PC-9 (cell line): ENCODE data around the gene TENM4. TPM values are rescaled to one million over a fixed set of nuclear protein-coding genes. Genes with fewer than 3 reads are reported as not detected.

Source experiments
- BruUV-seq: library from RNA; stranded (reverse); fragments of 400-500 nt; replicated peaks from 2 replicates; lab custom pipeline; 2021; lab: Mats Ljungman, UMichigan
- CTCF ChIA-PET: fragments of 300-600 bp; sonication (Branson Sonifier 250); formaldehyde crosslinking; loops from one replicate; lab custom pipeline; 2022; ENCODE audit warnings: antibody characterized with exemption; lab: Charles Lee
- POLR2A ChIA-PET: fragments of 300-600 bp; sonication (Branson Sonifier 250); formaldehyde crosslinking; loops from one replicate; lab custom pipeline; 2022; ENCODE audit warnings: antibody characterized with exemption; ENCODE audit not compliant: unreplicated experiment; lab: Charles Lee
- DNase-seq, 2 experiments: peaks; one replicate each; pipeline versions ENCODE4 v3.0.0 to v3.0.0-alpha.2; 2015 to 2022; ENCODE audit warnings: mixed read lengths in 1 of 2
- H2AFZ ChIP-seq: fragments of 200-600 bp; sonication (generic); 2 replicates; pipeline ENCODE4 v1.8.1; 2017; ENCODE audit warnings: antibody characterized with exemption
- H3F3A ChIP-seq: fragments of 200-600 bp; sonication (generic); 2 replicates; pipeline ENCODE4 v1.8.1; 2017; ENCODE audit warnings: antibody characterized with exemption, mild to moderate bottlenecking, low read depth; ENCODE audit not compliant: insufficient read depth
- H3K27ac ChIP-seq: fragments of 200-600 bp; sonication (generic); 2 replicates; pipeline ENCODE4 v1.6.1; 2016; ENCODE audit warnings: mixed run types
- H3K27me3 ChIP-seq: fragments of 200-600 bp; sonication (generic); 2 replicates; pipeline ENCODE4 v1.6.1; 2016; ENCODE audit warnings: low read depth, mixed run types; ENCODE audit not compliant: insufficient read depth
- H3K36me3 ChIP-seq: fragments of 200-600 bp; sonication (generic); 2 replicates; pipeline ENCODE4 v1.6.1; 2016; ENCODE audit warnings: low read depth, mixed run types
- H3K4me1 ChIP-seq: fragments of 200-600 bp; sonication (generic); replicated peaks from 2 replicates; pipeline ENCODE4 v1.6.1; 2016; ENCODE audit warnings: mixed run types; ENCODE audit not compliant: insufficient read depth
- H3K4me2 ChIP-seq: fragments of 200-600 bp; sonication (generic); 2 replicates; pipeline ENCODE4 v1.6.1; 2017; ENCODE audit warnings: mixed run types
- H3K4me3 ChIP-seq: fragments of 200-600 bp; sonication (generic); 2 replicates; pipeline ENCODE4 v1.6.1; 2016; ENCODE audit warnings: mixed run types
- H3K79me2 ChIP-seq: fragments of 200-600 bp; sonication (generic); 2 replicates; pipeline ENCODE4 v1.6.1; 2017; ENCODE audit warnings: low read depth, mixed run types
- H3K9me2 ChIP-seq: fragments of 200-600 bp; sonication (generic); 2 replicates; pipeline ENCODE4 v1.8.1; 2017; ENCODE audit warnings: mild to moderate bottlenecking; ENCODE audit not compliant: insufficient read depth
- H3K9me3 ChIP-seq: fragments of 200-600 bp; sonication (generic); 2 replicates; pipeline ENCODE4 v1.8.1; 2016; ENCODE audit warnings: low read depth; ENCODE audit not compliant: insufficient read depth
- H4K20me1 ChIP-seq: fragments of 200-600 bp; sonication (generic); 2 replicates; pipeline ENCODE4 v1.8.1; 2017; ENCODE audit not compliant: insufficient read depth
- EZH2 ChIP-seq: fragments of 200-600 bp; sonication (generic); IDR thresholded peaks from 2 replicates; pipeline ENCODE4 v1.8.0; 2017; ENCODE audit warnings: antibody characterized with exemption, low read depth
- intact Hi-C: fragments of 100-400 bp; cut with micrococcal nuclease; formaldehyde crosslinking; loops from one replicate; pipeline ENCODE4 v1.10.0; 2022; ENCODE audit not compliant: unreplicated experiment
- total RNA-seq: library from RNA; stranded (reverse); gene quantifications from 2 replicates; pipeline ENCODE4 v1.2.3, GENCODE V29; 2021
- TF ChIP-seq, protein P1 (sequence below): fragments of 200-600 bp; sonication (generic); conservative IDR thresholded peaks from 2 replicates; pipeline ENCODE4 v1.6.1; 2017; ENCODE audit warnings: mixed run types, antibody characterized with exemption, mild to moderate bottlenecking, moderate library complexity

Gene TENM4
- total RNA-seq, 1 experiment from 2014 or later, result not detected

DNA sequence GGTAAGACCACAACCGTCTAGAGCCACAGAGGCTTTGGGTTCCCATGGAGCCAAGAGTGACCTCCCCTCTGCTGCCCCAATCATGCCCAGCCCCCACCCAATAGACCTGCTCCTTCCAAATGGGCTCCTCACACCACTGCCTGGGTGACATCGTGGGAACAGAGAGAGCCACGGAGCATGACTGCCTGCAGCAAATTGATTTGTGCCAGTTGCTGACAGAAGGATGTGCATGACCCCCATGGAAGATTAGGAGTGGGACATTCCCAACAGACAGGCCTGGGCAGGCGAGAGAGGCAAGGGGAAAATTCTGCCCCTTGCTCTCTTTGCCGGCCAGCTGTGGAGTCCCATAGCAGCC, 88.5 kb downstream of the TENM4 start:
- intact Hi-C loops, result no loop called here

DNA sequence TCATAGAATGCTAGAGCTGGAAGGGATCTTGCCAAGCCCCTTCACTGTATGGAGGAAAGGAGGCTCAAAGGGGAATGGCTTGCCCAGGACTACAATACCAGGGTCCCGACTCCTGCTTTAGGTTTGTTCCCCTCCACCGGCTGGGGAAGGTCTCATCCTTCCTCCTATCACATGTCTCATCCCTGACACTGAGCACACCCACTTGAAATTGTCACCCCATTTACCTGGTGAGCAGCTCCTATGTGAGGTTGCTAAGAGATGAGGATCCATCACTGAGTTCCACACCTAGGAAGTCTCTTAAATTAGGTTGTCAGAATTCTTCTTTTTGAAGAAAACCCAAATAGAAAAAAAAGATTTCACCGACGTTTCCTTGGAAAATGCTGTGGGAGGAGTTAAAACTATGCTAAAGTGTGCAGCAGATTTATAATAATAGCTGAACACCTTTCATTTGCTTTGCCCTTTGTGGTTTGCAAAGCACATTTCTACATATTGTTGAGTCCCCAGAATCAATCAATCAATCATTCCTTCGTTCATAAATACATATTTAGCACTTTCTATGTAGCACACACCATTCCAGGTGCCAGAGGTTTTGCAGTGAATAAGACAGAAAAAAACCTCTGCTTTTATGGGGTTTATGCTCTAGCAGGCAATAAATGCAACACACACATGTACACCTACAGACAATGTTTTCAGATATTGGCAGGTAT, 91.7 kb downstream of the TENM4 start:
- no peak overlapping the region for H2AFZ ChIP-seq
- peaks cover 78% of the 10 kb centered on the region for H3K27me3 ChIP-seq
- no peaks in the 10 kb centered on the region for H3K4me1 ChIP-seq
- no peak overlapping the region for H3K4me3 ChIP-seq
- POLR2A ChIA-PET, result no interaction called here
- H3K79me2 ChIP-seq, result no peaks in the 10 kb centered on the region
- no peaks in the 10 kb centered on the region for H3K9me2 ChIP-seq
- TF ChIP-seq, protein P1, sequence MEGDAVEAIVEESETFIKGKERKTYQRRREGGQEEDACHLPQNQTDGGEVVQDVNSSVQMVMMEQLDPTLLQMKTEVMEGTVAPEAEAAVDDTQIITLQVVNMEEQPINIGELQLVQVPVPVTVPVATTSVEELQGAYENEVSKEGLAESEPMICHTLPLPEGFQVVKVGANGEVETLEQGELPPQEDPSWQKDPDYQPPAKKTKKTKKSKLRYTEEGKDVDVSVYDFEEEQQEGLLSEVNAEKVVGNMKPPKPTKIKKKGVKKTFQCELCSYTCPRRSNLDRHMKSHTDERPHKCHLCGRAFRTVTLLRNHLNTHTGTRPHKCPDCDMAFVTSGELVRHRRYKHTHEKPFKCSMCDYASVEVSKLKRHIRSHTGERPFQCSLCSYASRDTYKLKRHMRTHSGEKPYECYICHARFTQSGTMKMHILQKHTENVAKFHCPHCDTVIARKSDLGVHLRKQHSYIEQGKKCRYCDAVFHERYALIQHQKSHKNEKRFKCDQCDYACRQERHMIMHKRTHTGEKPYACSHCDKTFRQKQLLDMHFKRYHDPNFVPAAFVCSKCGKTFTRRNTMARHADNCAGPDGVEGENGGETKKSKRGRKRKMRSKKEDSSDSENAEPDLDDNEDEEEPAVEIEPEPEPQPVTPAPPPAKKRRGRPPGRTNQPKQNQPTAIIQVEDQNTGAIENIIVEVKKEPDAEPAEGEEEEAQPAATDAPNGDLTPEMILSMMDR, result no peak
- no peak for TF ChIP-seq EZH2
- no peak for DNase-seq
- H3K9me3 ChIP-seq, result no peaks in the 10 kb centered on the region
- H4K20me1 ChIP-seq, result no peaks in the 10 kb centered on the region
- no peak overlapping the region for H3K4me2 ChIP-seq
- no peaks in the 10 kb centered on the region for H3K36me3 ChIP-seq
- CTCF ChIA-PET, result no interaction called here
- intact Hi-C loops, result no loop called here
- no TSS peak for BruUV-seq
- H3F3A ChIP-seq, result no peaks in the 10 kb centered on the region
- H3K27ac ChIP-seq, result no peak overlapping the region

More for the DNA sequence above, 88.5 kb downstream of the TENM4 start:
- CTCF ChIA-PET, result no interaction called here
- no peak overlapping the region for H3K4me3 ChIP-seq
- DNase-seq, result no peak
- no peaks in the 10 kb centered on the region for H3K36me3 ChIP-seq
- no TSS peak for BruUV-seq
- TF ChIP-seq, protein P1, result no peak
- TF ChIP-seq EZH2, result no peak
- H3K27me3 ChIP-seq, result peaks cover 48% of the 10 kb centered on the region
- no peaks in the 10 kb centered on the region for H3F3A ChIP-seq
- H3K79me2 ChIP-seq, result no peaks in the 10 kb centered on the region
- H3K4me1 ChIP-seq, result no peaks in the 10 kb centered on the region
- H3K4me2 ChIP-seq, result no peak overlapping the region
- no peaks in the 10 kb centered on the region for H4K20me1 ChIP-seq
- H3K9me2 ChIP-seq, result no peaks in the 10 kb centered on the region
- no peaks in the 10 kb centered on the region for H3K9me3 ChIP-seq
- POLR2A ChIA-PET, result no interaction called here
- H3K27ac ChIP-seq, result no peak overlapping the region
- no peak overlapping the region for H2AFZ ChIP-seq

DNA sequence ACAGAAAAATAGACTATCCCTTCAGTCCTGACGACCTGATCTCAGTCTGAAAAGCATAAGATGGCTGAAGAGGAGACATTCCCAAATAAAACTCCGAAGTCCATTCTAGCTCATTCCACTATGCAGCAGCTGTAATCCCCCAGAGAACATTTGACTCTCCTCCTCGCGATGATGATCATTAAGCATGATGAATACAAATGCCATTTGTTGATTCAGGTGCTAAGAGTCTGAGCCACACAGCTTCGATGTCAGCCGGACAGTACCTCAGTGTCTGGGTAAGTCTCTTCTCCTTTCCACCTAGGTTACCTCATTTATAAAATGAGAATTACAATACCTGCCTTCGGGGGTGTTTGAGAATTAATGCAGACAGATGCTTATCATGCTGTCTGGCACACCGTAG, 94.8 kb downstream of the TENM4 start:
- ChIA-PET CTCF (no interaction called here), POLR2A (interaction anchor here (0.5 kb wide), 1 partner anchor 112 kb away, joined by 9 read pairs; no protein-coding TSS in a partner anchor)
- BruUV-seq, result no TSS peak

More for the DNA sequence above, 94.8 kb downstream of the TENM4 start:
- H3K9me2 ChIP-seq, result no peaks in the 10 kb centered on the region
- no peaks in the 10 kb centered on the region for H3K36me3 ChIP-seq
- H3K27me3 ChIP-seq, result peaks cover 75% of the 10 kb centered on the region
- no peaks in the 10 kb centered on the region for H3K9me3 ChIP-seq
- H3K4me1 ChIP-seq, result no peaks in the 10 kb centered on the region
- no peaks in the 10 kb centered on the region for H3K79me2 ChIP-seq
- H2AFZ ChIP-seq, result no peak overlapping the region
- no peak overlapping the region for H3K27ac ChIP-seq
- H3K4me3 ChIP-seq, result no peak overlapping the region
- TF ChIP-seq, protein P1, result no peak
- TF ChIP-seq EZH2, result no peak
- no peaks in the 10 kb centered on the region for H4K20me1 ChIP-seq
- no peaks in the 10 kb centered on the region for H3F3A ChIP-seq
- no peak for DNase-seq
- intact Hi-C loops, result no loop called here
- no peak overlapping the region for H3K4me2 ChIP-seq
